Cardiac muscle cell (in vitro differentiated cells and primary cell): ENCODE data around the gene PRR36. TPM values are rescaled to one million over a fixed set of nuclear protein-coding genes. Genes with fewer than 3 reads are reported as not detected.
A peak's percentile ranks its signal among the peaks of the same experiment; 100 is the strongest.

Source experiments
- DNase-seq, 2 donors: peaks; one replicate each; pipeline versions ENCODE4 v3.0.0 to v3.0.0-alpha.2; 2010 to 2017; ENCODE audit warnings: low read depth in 1 of 2, low spot score in 1 of 2
- H3K27ac ChIP-seq: fragments of 200-600 bp; sonication (generic); 2 replicates; pipeline ENCODE4 v1.5.1; 2016
- H3K27me3 ChIP-seq: fragments of 200-600 bp; sonication (generic); 2 replicates; pipeline ENCODE4 v1.6.0; 2016; ENCODE audit warnings: control low read depth
- H3K36me3 ChIP-seq: fragments of 200-600 bp; sonication (generic); 2 replicates; pipeline ENCODE4 v1.5.1; 2016; ENCODE audit warnings: control low read depth
- H3K4me1 ChIP-seq: fragments of 200-600 bp; sonication (generic); 2 replicates; pipeline ENCODE4 v1.8.1; 2017; ENCODE audit warnings: low read depth, mild to moderate bottlenecking, mixed run types
- H3K4me3 ChIP-seq: fragments of 200-600 bp; sonication (generic); 2 replicates; pipeline ENCODE4 v1.5.1; 2016; ENCODE audit warnings: mild to moderate bottlenecking
- H3K9me3 ChIP-seq: fragments of 200-600 bp; sonication (generic); 2 replicates; pipeline ENCODE4 v1.5.1; 2017; ENCODE audit warnings: low read depth, mild to moderate bottlenecking, control low read depth
- CTCF ChIP-seq: IDR thresholded peaks from 2 replicates; pipeline ENCODE4 v1.5.1; 2012; ENCODE audit warnings: low read depth, mild to moderate bottlenecking, low read length
- polyA plus RNA-seq: library from polyadenylated mRNA; unstranded; fragments of >200 nt; fragmentation: Nextera tagmentation; extraction: Ambion mirVana; gene quantifications from 2 replicates; pipeline ENCODE4 v1.2.1, GENCODE V29; 2016
- total RNA-seq: library from RNA; depleted of rRNA; stranded (reverse); fragments of >200 nt; gene quantifications from 2 replicates; pipeline ENCODE4 v1.2.3, GENCODE V29; 2016

Gene PRR36
- total and polyA plus RNA-seq, 2 experiments from 2014 or later: 6.1 to 6.2 TPM

- Histone ChIP-seq H3K27ac (no peak overlapping the region), H3K36me3 (no peaks in the 10 kb centered on the region), H3K9me3 (no peaks in the 10 kb centered on the region), H3K4me1 (no peaks in the 10 kb centered on the region), H3K27me3 (peaks cover 3% of the 10 kb centered on the region), H3K4me3 (no peak overlapping the region)
- DNase-seq: no peak
- no peak for TF ChIP-seq CTCF
These were observed 7.7 kb upstream of the PRR36 start for GRCh38 chr19:7881910-7882309.

- no peaks in the 10 kb centered on the region for H3K36me3 ChIP-seq
- no peak overlapping the region for H3K27ac ChIP-seq
- no peaks in the 10 kb centered on the region for H3K4me1 ChIP-seq
- H3K9me3 ChIP-seq: no peaks in the 10 kb centered on the region
- no peak overlapping the region for H3K4me3 ChIP-seq
- peaks cover 7% of the 10 kb centered on the region for H3K27me3 ChIP-seq
- no peak for DNase-seq
- no peak for TF ChIP-seq CTCF
These were observed 5.6 kb upstream of the PRR36 start for GRCh38 chr19:7879836-7880235.

- DNase-seq: no peak
- H3K4me3 ChIP-seq: no peak overlapping the region
- H3K27ac ChIP-seq: no peak overlapping the region
These were observed 5.1 kb upstream of the PRR36 start for GRCh38 chr19:7879111-7879807.

GRCh38 chr19:7877249-7877836 is 3.2 kb upstream of the PRR36 start:
- no peak for TF ChIP-seq CTCF
- no peaks in the 10 kb centered on the region for H3K9me3 ChIP-seq
- H3K27ac ChIP-seq: no peak overlapping the region
- H3K4me3 ChIP-seq: no peak overlapping the region
- no peaks in the 10 kb centered on the region for H3K4me1 ChIP-seq
- no peaks in the 10 kb centered on the region for H3K36me3 ChIP-seq
- no peak for DNase-seq
- H3K27me3 ChIP-seq: peaks cover 17% of the 10 kb centered on the region

More at GRCh38 chr19:7879111-7879807, 5.1 kb upstream of the PRR36 start:
- H3K4me1 ChIP-seq: no peaks in the 10 kb centered on the region
- H3K27me3 ChIP-seq: peaks cover 7% of the 10 kb centered on the region
- H3K9me3 ChIP-seq: no peaks in the 10 kb centered on the region
- no peak for TF ChIP-seq CTCF
- no peaks in the 10 kb centered on the region for H3K36me3 ChIP-seq

GRCh38 chr19:7874897-7875273 is 695 bp upstream of the PRR36 start:
- DNase-seq: no peak
- H3K27me3 ChIP-seq: peaks cover 17% of the 10 kb centered on the region
- H3K36me3 ChIP-seq: no peaks in the 10 kb centered on the region
- no peak overlapping the region for H3K27ac ChIP-seq
- peaks cover 3% of the 10 kb centered on the region for H3K4me1 ChIP-seq
- peak overlapping the region; percentile 49 for H3K4me3 ChIP-seq
- TF ChIP-seq CTCF: no peak
- no peaks in the 10 kb centered on the region for H3K9me3 ChIP-seq
